PC-3 (cell line): ENCODE data around the gene POLR3B.

Experiments used
- EZH2 ChIP-seq: fragments of 300-600 bp; sonication (generic); IDR thresholded peaks from one replicate; pipeline ENCODE4 v1.6.1; 2017; ENCODE audit warnings: antibody characterized with exemption, mild to moderate bottlenecking, low read length; ENCODE audit not compliant: unreplicated experiment
- EZH2phosphoT487 ChIP-seq: fragments of 300-600 bp; sonication (generic); IDR thresholded peaks from 2 replicates; pipeline ENCODE4 v1.6.1; 2018; ENCODE audit warnings: mild to moderate bottlenecking, antibody characterized with exemption, low read length, borderline replicate concordance
- TF ChIP-seq, protein P1 (sequence below): fragments of 300-600 bp; sonication (generic); conservative IDR thresholded peaks from 2 replicates; pipeline ENCODE4 v1.5.1; 2017; ENCODE audit warnings: antibody characterized with exemption, low read depth, mild to moderate bottlenecking, low read length

DNA sequence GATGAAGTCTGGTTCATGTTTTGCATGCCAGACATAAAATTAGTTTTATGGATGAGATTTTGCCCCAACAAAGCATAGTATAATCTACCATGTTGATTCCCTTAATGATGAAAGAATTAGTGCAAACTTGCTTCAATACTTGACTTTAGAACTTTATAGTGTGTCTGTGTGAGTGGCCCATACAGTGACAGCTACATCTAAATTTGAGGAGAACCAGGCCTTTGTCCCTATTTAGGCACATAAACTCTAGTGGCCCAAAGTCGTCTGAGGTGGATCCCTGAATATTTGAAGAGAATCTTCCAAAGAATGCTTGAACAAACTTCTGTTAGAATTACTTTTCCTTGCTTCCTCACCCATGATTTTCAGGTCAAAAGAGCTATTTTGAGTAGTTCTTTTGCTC, 70.4 kb downstream of the POLR3B start:
- TF ChIP-seq, protein P1, sequence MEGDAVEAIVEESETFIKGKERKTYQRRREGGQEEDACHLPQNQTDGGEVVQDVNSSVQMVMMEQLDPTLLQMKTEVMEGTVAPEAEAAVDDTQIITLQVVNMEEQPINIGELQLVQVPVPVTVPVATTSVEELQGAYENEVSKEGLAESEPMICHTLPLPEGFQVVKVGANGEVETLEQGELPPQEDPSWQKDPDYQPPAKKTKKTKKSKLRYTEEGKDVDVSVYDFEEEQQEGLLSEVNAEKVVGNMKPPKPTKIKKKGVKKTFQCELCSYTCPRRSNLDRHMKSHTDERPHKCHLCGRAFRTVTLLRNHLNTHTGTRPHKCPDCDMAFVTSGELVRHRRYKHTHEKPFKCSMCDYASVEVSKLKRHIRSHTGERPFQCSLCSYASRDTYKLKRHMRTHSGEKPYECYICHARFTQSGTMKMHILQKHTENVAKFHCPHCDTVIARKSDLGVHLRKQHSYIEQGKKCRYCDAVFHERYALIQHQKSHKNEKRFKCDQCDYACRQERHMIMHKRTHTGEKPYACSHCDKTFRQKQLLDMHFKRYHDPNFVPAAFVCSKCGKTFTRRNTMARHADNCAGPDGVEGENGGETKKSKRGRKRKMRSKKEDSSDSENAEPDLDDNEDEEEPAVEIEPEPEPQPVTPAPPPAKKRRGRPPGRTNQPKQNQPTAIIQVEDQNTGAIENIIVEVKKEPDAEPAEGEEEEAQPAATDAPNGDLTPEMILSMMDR = no peak
- TF ChIP-seq EZH2 = no peak
- TF ChIP-seq EZH2phosphoT487 = no peak
